HG03108 (cell line): Measurements from ENCODE around the gene CD48.

Experiments used
- ATAC-seq: cut with Tn5 transposase; IDR thresholded peaks from one replicate; pipeline ENCODE4 v1.9.1; 2021; ENCODE audit warnings: moderate library complexity; ENCODE audit not compliant: unreplicated experiment

The CD48 gene

DNA sequence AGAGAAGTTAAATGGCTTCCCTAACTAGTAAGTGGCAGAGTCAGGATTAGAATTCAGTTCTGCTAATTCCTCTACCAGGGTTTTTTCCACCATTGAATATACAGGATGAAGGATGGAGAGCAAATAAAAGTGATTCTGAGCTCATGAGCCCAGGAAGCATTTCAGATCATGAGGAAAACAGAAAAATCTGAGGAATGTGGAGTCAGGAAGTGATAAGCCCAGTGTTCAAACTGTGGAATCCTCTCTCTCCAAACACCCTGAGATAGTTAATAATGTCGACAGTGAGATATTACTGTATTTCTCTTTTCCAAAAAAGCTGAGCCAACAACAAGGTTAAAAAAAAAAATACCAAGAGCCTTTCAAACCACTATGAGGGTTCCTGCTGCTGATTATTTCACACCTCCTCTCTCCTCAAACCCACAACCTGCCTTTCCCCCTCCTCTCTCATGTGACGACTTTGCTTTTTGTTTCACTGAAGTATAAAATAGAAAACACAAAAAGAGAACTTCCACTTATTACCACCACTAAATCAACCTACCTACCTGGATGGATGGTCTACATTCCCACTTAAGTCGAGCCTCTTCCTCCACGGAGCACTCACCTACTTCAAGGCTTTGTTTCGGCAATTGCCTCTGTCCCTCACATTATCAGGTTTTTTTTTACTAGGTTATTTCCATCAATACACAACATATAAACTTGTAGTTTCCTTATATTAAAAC, 73.6 kb downstream of the CD48 start:
- ATAC-seq: peak; percentile 29

DNA sequence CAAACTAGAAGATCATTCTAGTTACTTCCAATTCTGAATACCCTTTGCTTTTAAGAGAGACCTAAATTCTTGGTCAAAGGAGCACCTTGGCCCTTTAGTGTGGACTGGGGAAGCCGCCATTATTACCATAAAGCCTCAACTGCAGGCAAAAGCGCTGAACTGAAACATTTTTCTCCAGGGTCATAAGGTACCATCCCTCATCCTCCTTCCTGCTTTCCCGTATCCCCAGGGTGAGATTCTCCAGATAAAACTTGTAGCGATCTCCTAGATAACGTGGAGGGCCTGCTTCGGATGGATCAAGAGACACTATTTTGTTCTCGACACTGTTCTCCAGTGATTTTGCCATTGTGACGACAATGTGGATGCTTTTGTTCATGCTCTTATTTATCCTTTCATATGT, 74.6 kb downstream of the CD48 start:
- ATAC-seq: no peak

DNA sequence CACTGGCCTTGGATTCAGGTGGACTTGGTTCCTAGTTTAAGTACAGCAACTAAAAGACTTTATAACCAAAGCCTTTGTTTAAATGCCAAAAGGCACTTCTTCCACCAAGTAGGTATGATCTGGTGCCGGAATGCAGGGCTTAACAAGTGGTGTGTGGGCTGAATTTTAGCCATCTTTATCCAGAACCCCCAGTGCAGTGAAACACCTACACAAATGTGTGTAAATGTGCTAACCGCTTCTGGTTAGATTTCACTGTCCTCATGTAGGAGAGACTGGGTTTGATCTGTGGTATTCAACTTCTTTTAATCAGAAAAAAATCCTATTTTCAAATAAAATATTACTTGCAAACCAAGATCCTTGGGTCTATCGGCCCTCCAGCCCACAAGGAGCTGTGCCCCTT, 75.1 kb downstream of the CD48 start:
- no peak for ATAC-seq

DNA sequence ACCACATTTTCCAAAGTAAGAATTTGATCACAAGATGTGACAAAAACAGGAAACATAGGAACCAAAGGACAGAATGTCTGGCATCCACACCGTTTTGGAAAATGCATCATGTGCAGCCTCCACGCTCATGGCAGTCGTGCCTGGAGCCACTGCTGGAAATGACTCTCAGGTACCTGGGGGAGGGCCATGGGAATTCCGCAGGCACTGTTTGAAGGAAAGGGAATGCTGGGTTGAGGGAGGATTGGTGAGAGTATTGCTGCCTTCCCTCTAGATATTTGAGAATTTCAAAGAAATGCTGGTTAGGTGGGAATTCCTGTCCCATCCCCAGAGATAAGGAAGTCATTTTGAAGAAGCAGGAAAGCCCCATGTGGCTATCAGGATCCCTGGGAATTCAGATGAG, 75.5 kb downstream of the CD48 start:
- ATAC-seq: no peak

DNA sequence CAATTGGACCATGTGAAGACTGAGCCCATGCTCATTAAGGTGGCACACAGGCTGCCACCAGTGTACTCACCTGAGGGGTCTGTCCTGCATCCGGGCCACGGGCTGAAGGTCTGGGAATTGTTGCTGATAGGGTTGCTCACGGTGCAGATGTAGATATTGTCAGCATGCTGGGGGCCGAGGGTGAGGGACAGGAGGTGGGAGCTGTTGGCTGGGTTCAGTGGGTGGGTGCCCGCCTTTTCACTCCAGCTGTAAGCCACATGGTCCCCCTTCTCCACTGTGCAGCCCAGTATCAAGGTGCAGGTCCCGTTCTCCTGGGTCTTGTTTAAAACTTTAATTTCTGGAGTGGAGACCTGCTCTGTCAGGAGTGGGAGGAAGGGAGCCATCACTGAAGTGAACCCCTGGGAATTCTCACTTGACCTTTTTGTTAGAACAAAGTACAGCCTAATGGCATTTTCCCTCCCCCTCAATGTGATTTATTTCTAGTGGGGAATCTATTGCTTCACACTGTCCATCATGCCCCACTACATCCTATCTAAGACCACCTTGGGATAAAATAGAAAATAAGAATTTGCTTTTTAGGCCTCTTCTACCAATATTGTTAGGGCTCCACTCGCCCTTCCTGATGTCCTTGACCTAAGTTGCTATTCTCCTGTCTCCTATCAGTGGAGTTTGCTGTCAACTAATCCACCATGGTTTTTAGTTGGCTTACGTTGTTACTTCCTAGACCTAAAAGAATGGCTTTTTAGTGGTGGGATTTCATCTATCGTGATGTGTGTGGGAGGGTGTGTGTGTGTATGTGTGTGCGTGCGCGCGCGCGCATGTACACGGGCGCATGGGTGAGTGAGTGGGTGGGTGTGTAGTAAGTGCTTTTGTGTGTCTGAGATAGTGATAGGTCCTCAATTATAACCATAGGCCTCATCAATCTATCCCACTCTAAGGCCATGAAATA, 76.8 kb downstream of the CD48 start:
- ATAC-seq: no peak

DNA sequence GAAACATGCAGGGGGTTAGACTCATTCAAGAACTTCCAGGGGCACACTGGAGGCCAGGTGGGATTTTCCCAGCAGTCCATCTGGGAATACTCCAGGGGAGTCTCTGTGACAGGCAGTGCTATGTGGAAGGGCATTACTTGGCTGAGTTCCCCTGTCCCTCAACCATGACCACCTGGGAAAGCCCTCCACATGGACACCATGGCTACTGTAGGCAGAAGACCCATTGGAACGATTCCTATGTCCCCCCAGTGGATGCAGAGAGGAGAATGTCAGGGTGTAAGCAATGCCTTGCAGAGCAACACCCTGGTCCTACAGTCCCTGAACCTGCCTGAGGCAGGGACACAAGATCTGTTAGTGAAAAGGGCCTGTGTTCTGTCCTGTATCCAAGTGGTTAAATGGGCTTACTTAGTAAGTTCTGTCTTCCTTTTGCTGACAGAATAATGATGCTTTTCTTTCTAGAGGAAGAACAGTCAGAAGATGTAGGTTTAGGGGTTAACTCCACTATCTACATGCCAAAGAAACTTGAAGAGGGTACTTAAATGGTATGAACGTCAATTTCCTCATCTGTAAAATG, 78.2 kb downstream of the CD48 start:
- ATAC-seq: no peak

DNA sequence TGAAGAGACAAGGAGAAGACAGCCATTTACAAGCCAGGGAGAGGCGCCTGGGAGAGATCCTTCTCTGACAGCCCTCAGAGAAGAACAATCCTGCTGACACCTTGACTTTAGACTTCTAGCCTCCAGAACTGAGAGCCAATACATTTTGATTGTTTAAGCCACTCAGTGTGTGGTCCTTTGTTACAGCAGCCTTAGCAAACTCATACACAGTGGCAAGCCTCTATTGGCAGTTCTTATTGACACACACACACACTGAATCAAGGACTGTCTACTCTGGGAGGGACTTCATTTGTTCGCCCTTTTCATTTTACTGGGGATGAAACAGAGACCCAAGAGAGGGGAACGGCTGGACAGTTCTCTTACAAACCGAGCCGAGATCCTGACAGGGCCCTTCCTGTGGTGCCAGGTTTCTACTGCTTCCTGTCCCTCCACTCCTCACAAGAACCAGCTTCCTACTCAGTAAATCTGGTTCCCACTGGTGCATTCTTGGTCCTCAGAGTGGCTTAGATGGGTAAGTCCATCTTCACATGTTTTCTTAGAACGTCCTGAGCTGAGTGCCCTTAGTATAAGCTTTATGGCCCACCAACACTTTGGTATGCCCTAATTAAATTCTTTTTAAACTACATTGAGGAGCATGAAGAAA, 79.5 kb downstream of the CD48 start:
- no peak for ATAC-seq

DNA sequence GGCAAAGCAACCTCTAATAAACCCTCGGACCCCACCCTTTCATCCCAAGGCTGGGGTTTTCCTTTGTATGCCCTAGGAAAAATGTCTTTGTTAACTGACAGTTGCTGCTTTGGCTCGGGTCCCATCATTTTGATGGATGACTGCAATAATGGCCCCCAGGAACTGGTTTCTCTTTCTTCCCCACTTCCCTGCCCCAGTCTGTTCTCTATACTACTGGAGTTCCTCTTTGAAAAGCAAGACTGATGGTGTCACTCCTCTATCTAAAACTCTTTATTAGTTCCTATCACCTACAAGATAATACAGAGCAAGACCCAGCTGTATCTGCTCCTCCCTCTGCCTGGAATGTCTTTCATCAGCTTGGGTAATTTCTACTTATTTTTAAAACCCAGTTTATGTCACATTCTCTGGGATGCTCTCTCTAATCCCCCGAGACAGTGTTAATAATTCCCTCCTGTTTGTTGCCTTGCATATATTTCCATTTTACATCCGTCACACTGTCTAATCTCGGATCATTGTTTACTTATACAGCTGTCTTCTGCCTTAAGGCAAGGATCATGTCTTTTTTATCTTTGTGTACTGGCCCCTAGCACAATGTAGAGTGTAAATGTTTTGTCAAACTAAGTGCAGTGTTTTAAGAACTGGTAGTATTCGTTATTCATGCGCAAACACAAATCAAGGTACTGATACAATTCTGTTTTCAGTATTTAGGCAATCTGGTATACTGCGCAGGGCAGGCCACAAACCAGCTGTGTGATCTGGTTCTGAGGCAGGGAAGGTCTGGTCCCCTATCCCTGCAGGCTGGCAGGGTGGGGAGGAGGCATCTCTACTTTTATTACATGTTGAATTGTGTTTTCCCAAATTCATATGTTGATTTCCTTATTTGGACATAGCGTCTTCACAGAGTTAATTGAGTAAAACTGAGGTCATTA, 80.8 kb downstream of the CD48 start:
- no peak for ATAC-seq

DNA sequence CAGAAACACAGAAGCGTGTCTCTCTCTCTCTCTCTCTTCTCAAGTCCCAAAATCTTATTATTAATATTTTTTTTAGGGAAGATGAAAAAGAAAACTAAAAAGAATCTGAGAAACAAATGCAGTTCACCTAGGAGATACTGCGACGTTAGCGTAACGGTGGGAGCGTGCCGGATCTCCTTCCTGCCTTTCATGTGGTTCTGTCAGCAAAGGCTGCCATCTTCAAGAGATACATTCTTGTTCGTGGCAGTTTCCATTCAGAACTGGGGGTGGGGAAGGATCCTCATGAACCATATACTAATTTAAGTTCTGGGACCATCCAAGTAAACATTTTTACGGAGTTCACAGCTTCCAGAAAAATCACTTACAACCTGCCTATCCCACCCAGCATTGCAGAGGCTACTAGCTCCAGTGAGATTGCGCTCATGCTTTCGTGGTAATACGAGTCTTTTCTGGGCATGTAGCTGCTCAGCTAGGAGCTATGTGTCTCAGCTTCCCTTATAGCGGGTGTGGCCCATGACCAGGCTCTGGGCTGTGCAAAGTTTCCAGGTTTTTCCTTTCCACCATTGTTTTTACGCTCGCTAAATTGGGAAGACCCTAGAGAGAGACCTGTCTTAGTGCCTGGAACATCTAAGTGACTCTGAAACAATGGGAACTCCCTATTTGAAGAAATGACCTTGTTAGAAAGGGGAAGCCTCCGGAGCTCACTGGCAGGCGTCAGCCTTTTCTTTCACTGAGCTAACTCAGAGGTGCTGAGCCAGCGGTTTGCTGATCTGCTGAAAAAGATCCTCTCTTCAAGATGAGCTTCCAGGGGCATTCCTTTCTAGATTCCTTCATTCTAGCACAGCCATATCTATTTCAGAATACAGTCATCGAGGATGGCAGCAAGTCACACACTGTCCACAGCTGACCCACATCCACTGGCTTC, 82.1 kb downstream of the CD48 start:
- no peak for ATAC-seq

DNA sequence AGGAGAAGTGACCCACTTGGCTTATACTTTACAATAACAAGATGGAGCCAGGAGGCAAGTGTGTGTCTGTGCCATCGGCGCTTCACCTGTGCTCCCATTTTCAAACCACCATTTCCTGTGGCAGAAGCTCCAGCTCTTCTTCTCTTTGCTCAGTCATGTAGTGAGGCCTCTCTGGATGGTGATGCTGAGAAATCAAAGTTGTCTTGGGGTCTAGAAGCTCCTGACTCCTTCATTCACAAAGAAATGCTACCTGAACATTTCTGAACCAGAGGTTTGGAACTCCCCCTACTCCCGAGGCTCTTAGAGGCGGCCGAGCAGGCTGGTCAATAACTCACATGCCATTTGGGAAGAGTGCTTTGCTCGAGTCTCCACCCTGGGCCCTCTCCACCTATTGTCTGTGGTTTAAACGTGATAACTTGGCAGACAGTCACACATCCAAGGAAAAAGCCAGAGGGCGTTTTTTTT, 82.8 kb downstream of the CD48 start:
- no peak for ATAC-seq
